Spinal cord (tissue), 10 donors: ENCODE results near the gene KLHL28. TPM values are rescaled to one million over a fixed set of nuclear protein-coding genes. Genes with fewer than 3 reads are reported as not detected.
A peak's percentile ranks its signal among the peaks of the same experiment; 100 is the strongest.

Experiments
- DNase-seq, 6 donors: peaks; one replicate each; pipeline versions ENCODE4 v3.0.0 to v3.0.0-alpha.2; 2013 to 2015; ENCODE audit warnings: low spot score in 6 of 6, low read depth in 4 of 6
- H3K27ac ChIP-seq: one replicate; pipeline ENCODE4 v1.5.1; 2013; ENCODE audit warnings: low read depth, low read length, control low read depth
- H3K27me3 ChIP-seq: one replicate; pipeline ENCODE4 v1.6.1; 2013; ENCODE audit warnings: low read length; ENCODE audit not compliant: control insufficient read depth, insufficient read depth
- H3K36me3 ChIP-seq: one replicate; pipeline ENCODE4 v1.6.1; 2013; ENCODE audit warnings: low read length; ENCODE audit not compliant: control insufficient read depth, insufficient read depth
- H3K4me1 ChIP-seq: one replicate; pipeline ENCODE4 v1.6.1; 2013; ENCODE audit warnings: low read length; ENCODE audit not compliant: control insufficient read depth, insufficient read depth
- H3K4me3 ChIP-seq: one replicate; pipeline ENCODE4 v1.5.1; 2013; ENCODE audit warnings: low read depth, low read length, control low read depth
- H3K9me3 ChIP-seq: one replicate; pipeline ENCODE4 v1.6.1; 2013; ENCODE audit warnings: low read length; ENCODE audit not compliant: control insufficient read depth, insufficient read depth
- whole genome bisulfite sequencing: methylation state at CpG from one replicate; pipeline ENCODE4 v1.1.5; 2013; ENCODE audit warnings: missing lambda C conversion rate; ENCODE audit not compliant: insufficient coverage; 5-methylcytosine and 5-hydroxymethylcytosine counted together
- polyA plus RNA-seq, 2 donors: library from polyadenylated mRNA; unstranded; fragments of 120-200 nt; gene quantifications; one replicate each; pipeline ENCODE4 v1.2.1, GENCODE V29; 2013; ENCODE audit not compliant: insufficient read length in 2 of 2
- total RNA-seq, 2 donors: library from RNA; depleted of rRNA in 1 of 2; stranded (reverse); fragments of 120-200 nt in 1 of 2; fragments of >200 nt in 1 of 2; gene quantifications; one replicate each; pipeline versions ENCODE4 v1.2.3 to v1.2.4, GENCODE V29; 2013 to 2014
- donor health status: healthy.

Gene KLHL28
- total and polyA plus RNA-seq, 4 donors, result 13.8 to 46.7 (median 21.5) TPM

DNA sequence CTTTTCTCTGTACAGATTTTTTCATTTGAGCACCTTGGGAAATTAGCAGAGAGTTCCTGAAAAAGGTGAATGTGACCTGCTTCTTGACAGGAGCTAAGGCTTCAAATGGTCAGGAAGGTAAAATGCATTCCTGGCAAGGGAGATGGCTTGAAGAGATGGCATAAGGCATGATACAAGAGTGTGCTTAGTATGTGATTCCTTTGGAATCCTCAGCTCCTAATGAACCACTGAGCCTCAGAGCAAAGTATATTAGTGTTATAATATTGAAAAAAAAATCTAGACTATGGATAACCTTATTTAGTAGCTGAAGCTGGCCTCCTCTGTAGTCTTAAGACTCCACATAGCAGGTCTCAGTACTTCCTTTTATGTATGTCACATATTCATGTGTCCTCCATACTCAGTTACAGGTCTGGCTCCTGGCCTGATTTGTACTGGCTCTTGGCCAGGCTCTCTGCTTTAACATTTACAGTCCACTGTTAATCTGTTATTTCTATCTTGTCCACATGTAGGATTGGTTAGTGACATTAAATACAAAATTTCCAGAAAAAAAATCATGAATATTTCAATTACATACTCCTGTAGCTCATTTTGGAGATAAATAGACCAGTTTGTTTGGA is 18.1 kb upstream of the KLHL28 start:
- H3K4me3 ChIP-seq, result no peak overlapping the region
- H3K36me3 ChIP-seq, result no peaks in the 10 kb centered on the region
- no peaks in the 10 kb centered on the region for H3K9me3 ChIP-seq
- peak in 1 of 6 donors; percentile 50 for DNase-seq
- H3K27me3 ChIP-seq, result no peaks in the 10 kb centered on the region
- no peak overlapping the region for H3K27ac ChIP-seq
- H3K4me1 ChIP-seq, result no peaks in the 10 kb centered on the region

DNA sequence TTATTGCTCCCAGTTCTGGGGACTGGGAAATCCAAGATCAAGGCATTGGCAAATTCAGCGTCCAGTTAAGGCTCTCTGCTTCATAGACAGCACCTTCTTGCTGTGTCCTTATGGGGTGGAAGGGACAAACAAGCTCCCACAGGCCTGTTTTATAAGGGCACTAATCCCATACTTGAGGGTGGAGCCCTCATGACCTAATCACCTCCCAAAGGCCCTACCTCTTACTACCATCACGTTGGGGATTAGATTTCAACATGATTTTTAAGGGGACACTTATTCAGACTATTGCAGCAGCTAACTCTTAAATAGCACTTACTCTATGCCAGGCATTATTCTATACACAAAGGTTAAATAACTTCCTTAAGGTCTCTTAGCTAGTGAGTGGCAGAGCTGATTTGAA is 17.5 kb upstream of the KLHL28 start:
- Histone ChIP-seq H3K4me1 (no peaks in the 10 kb centered on the region), H3K36me3 (no peaks in the 10 kb centered on the region), H3K27ac (no peak overlapping the region), H3K27me3 (no peaks in the 10 kb centered on the region), H3K9me3 (no peaks in the 10 kb centered on the region), H3K4me3 (no peak overlapping the region)
- no peak for DNase-seq
- WGBS, result 80% methylated on average over 1 of the region's 2 CpGs

DNA sequence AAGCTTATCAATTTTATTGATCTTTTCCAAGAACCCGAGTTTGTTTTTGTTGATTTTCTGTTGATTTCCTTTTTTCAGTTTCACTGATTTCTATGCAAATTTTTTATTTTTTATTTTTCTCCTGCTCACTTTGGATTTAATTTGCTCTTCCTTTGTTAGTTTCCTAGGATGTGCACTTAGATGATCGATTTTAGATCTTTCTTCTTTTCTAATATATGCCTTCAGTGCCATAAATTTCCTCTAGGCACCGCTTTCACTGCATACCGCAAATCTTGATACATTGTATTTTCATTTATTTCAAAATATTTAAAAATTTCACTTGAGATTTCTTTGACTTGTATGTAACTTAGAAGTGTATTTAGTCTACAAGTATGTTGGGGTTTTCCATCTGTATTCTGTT is 9.7 kb upstream of the KLHL28 start:
- Histone ChIP-seq H3K4me1 (peaks cover 15% of the 10 kb centered on the region), H3K27me3 (no peaks in the 10 kb centered on the region), H3K27ac (no peak overlapping the region), H3K36me3 (peaks cover 4% of the 10 kb centered on the region), H3K4me3 (no peak overlapping the region), H3K9me3 (peaks cover 2% of the 10 kb centered on the region)
- no peak for DNase-seq
- WGBS, result no CpG with 5 or more reads among the region's 4 CpGs

DNA sequence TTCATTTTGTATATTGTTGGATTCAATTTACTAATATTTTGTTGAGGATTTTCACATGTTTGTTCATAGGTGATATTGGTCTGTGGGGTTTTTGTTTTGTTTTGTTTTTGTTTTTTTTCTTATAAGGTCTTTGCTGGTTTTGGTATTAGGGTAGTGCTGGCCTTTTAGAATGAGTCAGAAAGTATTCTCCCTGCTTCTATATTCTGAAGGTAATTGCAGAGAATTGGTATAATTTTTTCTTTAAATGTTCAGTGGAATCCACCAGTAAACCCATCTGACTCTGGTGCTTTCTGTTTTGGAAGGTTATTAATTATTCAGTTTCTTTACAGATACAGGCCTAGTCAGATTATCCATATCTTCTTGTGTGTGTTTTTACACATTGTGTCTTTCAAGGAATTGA is 9.2 kb upstream of the KLHL28 start:
- no peaks in the 10 kb centered on the region for H3K27me3 ChIP-seq
- no peak overlapping the region for H3K4me3 ChIP-seq

DNA sequence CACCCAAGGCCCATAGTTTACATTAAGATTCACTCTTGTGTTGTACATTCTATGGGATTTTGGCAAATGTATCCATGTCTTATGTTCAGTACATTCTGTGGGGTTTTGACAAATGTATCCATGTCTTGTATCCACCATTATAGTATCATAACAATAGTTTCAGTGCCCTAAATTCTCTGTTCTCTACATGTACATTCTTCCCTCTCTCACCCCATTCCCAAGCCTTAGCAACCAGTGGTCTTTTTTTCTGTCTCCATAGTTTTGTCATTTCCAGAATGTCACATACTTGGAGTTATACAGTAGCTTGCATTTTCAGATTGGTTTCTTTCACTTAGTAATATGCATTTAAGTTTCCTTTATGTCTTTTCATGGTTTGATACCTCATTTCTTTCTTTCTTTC is 7.0 kb upstream of the KLHL28 start:
- DNase-seq, result no peak
- Histone ChIP-seq H3K9me3 (peaks cover 2% of the 10 kb centered on the region), H3K36me3 (peaks cover 4% of the 10 kb centered on the region), H3K27me3 (no peaks in the 10 kb centered on the region), H3K27ac (no peak overlapping the region), H3K4me1 (peaks cover 20% of the 10 kb centered on the region), H3K4me3 (no peak overlapping the region)

More for the DNA sequence above, 9.2 kb upstream of the KLHL28 start:
- no peak overlapping the region for H3K27ac ChIP-seq
- H3K36me3 ChIP-seq, result peaks cover 4% of the 10 kb centered on the region
- DNase-seq, result no peak
- H3K9me3 ChIP-seq, result peaks cover 2% of the 10 kb centered on the region
- H3K4me1 ChIP-seq, result peaks cover 18% of the 10 kb centered on the region

DNA sequence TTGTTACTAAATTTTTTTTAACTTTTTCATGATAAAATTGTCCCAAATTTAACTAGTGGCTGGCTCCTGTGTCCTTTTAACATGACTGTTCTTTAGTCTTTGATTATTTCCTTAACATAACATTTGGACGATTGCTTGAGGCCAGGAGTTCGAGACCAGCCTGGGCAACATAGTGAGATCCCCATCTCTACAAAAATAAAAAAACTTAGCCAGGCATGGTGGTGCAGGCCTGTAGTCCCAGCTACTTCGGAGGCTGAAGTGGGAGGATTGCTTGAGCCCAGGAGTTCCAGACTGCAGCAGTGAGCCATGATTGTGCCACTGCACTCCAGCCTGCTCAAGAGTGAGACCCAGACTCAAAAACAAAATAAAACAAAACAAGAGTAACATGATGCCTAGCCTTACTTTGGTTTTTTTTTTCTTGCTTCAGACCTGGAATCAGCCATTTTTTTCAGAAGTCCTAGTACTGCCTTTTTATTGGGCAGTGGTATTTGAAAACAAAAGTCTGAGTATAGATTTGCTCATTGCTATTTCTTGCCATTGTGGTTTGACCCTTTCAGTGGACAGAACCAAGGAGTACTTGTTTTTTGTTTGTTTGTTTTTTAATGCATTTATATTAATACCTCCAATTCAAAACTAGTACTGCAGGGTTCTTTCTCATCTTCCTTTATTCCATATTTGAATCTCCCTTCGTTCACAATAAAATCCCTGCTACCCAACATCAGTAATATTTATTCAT is 5.0 kb upstream of the KLHL28 start:
- H3K36me3 ChIP-seq, result peaks cover 4% of the 10 kb centered on the region
- WGBS, result 73% methylated on average over 2 of the region's 4 CpGs
- H3K9me3 ChIP-seq, result peaks cover 2% of the 10 kb centered on the region
- H3K27me3 ChIP-seq, result no peaks in the 10 kb centered on the region
- no peak overlapping the region for H3K27ac ChIP-seq
- H3K4me3 ChIP-seq, result peak overlapping the region; percentile 31
- DNase-seq, result no peak
- peaks cover 20% of the 10 kb centered on the region for H3K4me1 ChIP-seq

DNA sequence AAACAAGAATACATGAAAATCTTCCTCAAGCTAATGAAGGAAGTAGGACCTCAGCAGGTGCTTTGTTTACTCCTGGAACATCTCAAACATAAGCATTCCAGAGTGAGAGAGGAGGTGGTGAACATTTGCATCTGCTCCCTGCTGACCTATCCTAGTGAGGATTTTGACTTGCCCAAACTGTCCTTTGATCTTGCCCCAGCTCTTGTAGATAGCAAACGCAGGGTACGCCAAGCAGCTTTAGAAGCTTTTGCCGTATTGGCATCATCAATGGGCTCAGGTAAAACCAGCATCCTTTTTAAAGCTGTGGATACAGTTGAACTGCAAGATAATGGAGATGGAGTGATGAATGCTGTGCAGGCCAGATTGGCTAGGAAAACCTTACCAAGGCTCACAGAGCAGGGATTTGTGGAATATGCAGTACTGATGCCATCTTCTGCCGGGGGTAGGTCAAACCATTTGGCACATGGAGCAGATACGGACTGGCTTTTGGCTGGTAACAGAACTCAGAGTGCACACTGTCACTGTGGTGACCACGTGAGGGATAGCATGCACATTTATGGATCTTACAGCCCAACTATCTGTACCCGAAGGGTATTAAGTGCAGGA is 2.1 kb upstream of the KLHL28 start:
- Histone ChIP-seq H3K4me3 (peak overlapping the region; percentile 95), H3K36me3 (peaks cover under 1% of the 10 kb centered on the region), H3K27ac (peak overlapping the region; percentile 98), H3K9me3 (no peaks in the 10 kb centered on the region), H3K27me3 (no peaks in the 10 kb centered on the region), H3K4me1 (peaks cover 15% of the 10 kb centered on the region)
- peak in 2 of 6 donors; percentile 29 to 50 for DNase-seq
- WGBS, result 20% methylated on average over 5 of the region's 7 CpGs

DNA sequence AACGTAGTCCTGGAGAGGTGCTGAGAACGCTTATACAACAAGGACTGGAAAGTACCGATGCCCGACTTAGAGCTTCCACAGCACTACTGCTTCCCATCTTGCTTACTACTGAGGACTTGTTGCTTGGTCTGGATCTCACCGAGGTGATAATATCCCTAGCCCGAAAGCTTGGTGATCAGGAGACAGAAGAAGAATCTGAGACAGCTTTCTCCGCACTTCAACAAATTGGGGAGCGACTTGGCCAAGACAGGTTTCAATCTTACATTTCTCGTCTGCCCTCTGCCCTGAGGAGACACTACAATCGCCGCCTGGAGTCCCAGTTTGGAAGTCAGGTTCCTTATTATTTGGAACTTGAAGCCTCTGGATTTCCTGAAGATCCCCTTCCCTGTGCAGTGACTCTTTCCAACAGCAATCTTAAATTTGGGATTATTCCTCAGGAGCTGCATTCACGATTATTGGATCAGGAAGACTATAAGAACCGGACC is 1.3 kb upstream of the KLHL28 start:
- H3K27ac ChIP-seq, result peak overlapping the region; percentile 98

DNA sequence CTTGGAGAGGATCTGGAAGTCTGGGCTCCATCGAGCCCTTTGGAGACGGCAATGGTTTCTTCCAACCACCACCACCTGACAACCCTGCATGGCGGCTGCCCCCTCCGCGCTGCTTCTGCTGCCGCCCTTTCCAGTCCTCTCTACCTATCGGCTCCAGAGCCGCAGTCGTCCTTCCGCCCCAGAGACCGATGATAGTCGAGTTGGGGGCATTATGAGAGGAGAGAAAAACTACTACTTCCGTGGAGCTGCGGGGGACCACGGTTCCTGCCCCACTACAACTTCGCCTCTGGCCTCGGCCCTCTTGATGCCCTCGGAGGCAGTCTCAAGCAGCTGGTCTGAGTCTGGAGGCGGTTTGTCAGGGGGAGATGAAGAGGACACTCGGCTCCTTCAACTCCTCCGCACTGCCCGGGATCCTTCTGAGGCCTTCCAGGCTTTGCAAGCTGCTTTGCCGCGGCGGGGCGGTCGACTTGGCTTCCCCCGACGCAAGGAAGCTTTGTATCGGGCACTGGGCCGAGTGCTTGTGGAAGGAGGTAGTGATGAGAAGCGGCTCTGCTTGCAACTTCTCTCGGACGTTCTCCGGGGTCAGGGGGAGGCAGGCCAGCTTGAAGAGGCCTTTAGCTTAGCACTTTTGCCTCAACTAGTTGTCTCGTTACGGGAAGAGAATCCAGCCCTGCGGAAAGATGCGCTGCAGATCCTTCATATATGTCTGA is 742 bp upstream of the KLHL28 start:
- Histone ChIP-seq H3K27me3 (no peaks in the 10 kb centered on the region), H3K36me3 (no peaks in the 10 kb centered on the region), H3K9me3 (no peaks in the 10 kb centered on the region), H3K4me3 (peak overlapping the region; percentile 95), H3K27ac (peak overlapping the region; percentile 98), H3K4me1 (peaks cover 9% of the 10 kb centered on the region)
- WGBS, result under 1% methylated on average over 24 of the region's 39 CpGs
- DNase-seq, result peak in 2 of 6 donors; percentile 40 to 86

More for the DNA sequence above, 1.3 kb upstream of the KLHL28 start:
- H3K4me3 ChIP-seq, result peak overlapping the region; percentile 95
- no peak for DNase-seq
- H3K27me3 ChIP-seq, result no peaks in the 10 kb centered on the region
- H3K4me1 ChIP-seq, result peaks cover 10% of the 10 kb centered on the region
- 3% methylated on average over 11 of the region's 13 CpGs for WGBS
- H3K36me3 ChIP-seq, result no peaks in the 10 kb centered on the region
- H3K9me3 ChIP-seq, result no peaks in the 10 kb centered on the region
